HCT116 (cell line): Measurements from ENCODE around the gene ARHGEF10L. TPM values are rescaled to one million over a fixed set of nuclear protein-coding genes. Genes with fewer than 3 reads are reported as not detected.

Source experiments
- ATAC-seq: fragments of 200-7000 bp; cut with Tn5 transposase; 2 replicates; pipeline ENCODE4 v1.9.1; 2020; ENCODE audit warnings: mild to moderate bottlenecking, moderate library complexity
- BruUV-seq: library from RNA; stranded (reverse); fragments of 400-500 nt; replicated peaks from 2 replicates; lab custom pipeline; 2021; lab: Mats Ljungman, UMichigan
- CTCF ChIA-PET: fragments of 300-600 bp; sonication (Branson Sonifier 250); formaldehyde crosslinking; loops from one replicate; lab custom pipeline; 2021; ENCODE audit warnings: antibody characterized with exemption; lab: Charles Lee
- POLR2A ChIA-PET: fragments of 300-600, 350-600 bp; sonication (Branson Sonifier 250); formaldehyde crosslinking; loops from one replicate; lab custom pipeline; 2021; ENCODE audit warnings: antibody characterized with exemption; lab: Charles Lee
- RAD21 ChIA-PET, 2 experiments: fragments of 300-600 bp; sonication (Branson Sonifier 250); formaldehyde crosslinking; loops; one replicate each; lab custom pipeline; 2023; ENCODE audit warnings: low total read pairs in 2 of 2; ENCODE audit not compliant: uncharacterized antibody in 2 of 2, unreplicated experiment in 2 of 2, low non-redundant PET in 1 of 2; lab: Charles Lee
- DNase-seq: peaks from one replicate; pipeline ENCODE4 v3.0.0-alpha.2; 2010; ENCODE audit warnings: low read depth, low spot score
- H2AFZ ChIP-seq: fragments of 200-600 bp; shearing (Covaris generic), sonication (generic); 2 replicates; pipeline ENCODE4 v1.6.1; 2017; ENCODE audit warnings: low read depth, mixed run types, mixed read lengths, antibody characterized with exemption, low read length; ENCODE audit not compliant: poor library complexity, severe bottlenecking
- H3K27ac ChIP-seq: 2 replicates; pipeline ENCODE4 v1.5.1; 2012; ENCODE audit warnings: low read depth, low read length
- H3K27me3 ChIP-seq: fragments of 200-600 bp; sonication (generic); 2 replicates; pipeline ENCODE4 v1.6.1; 2016; ENCODE audit warnings: mixed run types, low read length, mixed read lengths; ENCODE audit not compliant: insufficient read depth
- H3K36me3 ChIP-seq, 2 experiments: fragments of 200-500 bp in 1 of 2; fragments of 200-600 bp in 1 of 2; sonication (Bioruptor generic) in 1 of 2; sonication (generic) in 1 of 2; 2 replicates each; pipeline versions ENCODE4 v1.5.1 to v1.6.1; 2014 to 2016; ENCODE audit warnings: low read length in 2 of 2, inconsistent platforms in 1 of 2, mixed read lengths in 1 of 2, mixed run types in 1 of 2; ENCODE audit not compliant: insufficient read depth in 2 of 2, control insufficient read depth in 1 of 2
- H3K4me1 ChIP-seq, 2 experiments: fragments of 200-600 bp in 1 of 2; sonication (generic) in 1 of 2; 2 replicates each; pipeline versions ENCODE4 v1.5.1 to v1.6.1; 2012 to 2017; ENCODE audit warnings: low read length in 2 of 2, inconsistent platforms in 1 of 2, mild to moderate bottlenecking in 1 of 2, mixed read lengths in 1 of 2, mixed run types in 1 of 2, moderate library complexity in 1 of 2; ENCODE audit not compliant: insufficient read depth in 2 of 2, control insufficient read depth in 1 of 2
- H3K4me2 ChIP-seq: fragments of 200-600 bp; sonication (generic); 2 replicates; pipeline ENCODE4 v1.6.1; 2017; ENCODE audit warnings: mixed run types, low read length, mixed read lengths
- H3K4me3 ChIP-seq, 2 experiments: fragments of 200-600 bp in 1 of 2; sonication (generic) in 1 of 2; replicated peaks in 1 of 2; 2 replicates each; pipeline ENCODE4 v1.5.1; 2011 to 2016; ENCODE audit warnings: low read length in 2 of 2, control low read depth in 1 of 2, low read depth in 1 of 2, mild to moderate bottlenecking in 1 of 2, mixed read lengths in 1 of 2, mixed run types in 1 of 2
- H3K79me2 ChIP-seq: fragments of 200-600 bp; sonication (generic); 2 replicates; pipeline ENCODE4 v1.6.1; 2017; ENCODE audit warnings: mild to moderate bottlenecking, mixed run types, low read length, moderate library complexity, mixed read lengths; ENCODE audit not compliant: insufficient read depth
- H3K9ac ChIP-seq: fragments of 200-600 bp; sonication (generic); 2 replicates; pipeline ENCODE4 v1.6.1; 2016; ENCODE audit warnings: low read length, mixed read lengths
- H3K9me2 ChIP-seq: fragments of 200-600 bp; sonication (generic), shearing (Covaris generic); 2 replicates; pipeline ENCODE4 v1.6.1; 2017; ENCODE audit warnings: mixed run types, mild to moderate bottlenecking, moderate library complexity; ENCODE audit not compliant: insufficient read depth
- H3K9me3 ChIP-seq, 2 experiments: fragments of 200-500 bp in 1 of 2; fragments of 200-600 bp in 1 of 2; sonication (Bioruptor generic) in 1 of 2; sonication (generic) in 1 of 2; 2 replicates each; pipeline ENCODE4 v1.6.1; 2014 to 2017; ENCODE audit warnings: low read length in 2 of 2, mixed read lengths in 2 of 2, inconsistent platforms in 1 of 2, low read depth in 1 of 2, mild to moderate bottlenecking in 1 of 2, mixed run types in 1 of 2, moderate library complexity in 1 of 2; ENCODE audit not compliant: control insufficient read depth in 1 of 2, insufficient read depth in 1 of 2
- H4K20me1 ChIP-seq: fragments of 200-600 bp; sonication (generic), shearing (Covaris generic); 2 replicates; pipeline ENCODE4 v1.6.1; 2017; ENCODE audit warnings: mixed run types, mild to moderate bottlenecking, moderate library complexity; ENCODE audit not compliant: insufficient read depth
- CBX3 ChIP-seq: IDR thresholded peaks from 2 replicates; pipeline ENCODE4 v1.6.1; 2012; ENCODE audit warnings: low read depth
- CEBPB ChIP-seq: IDR thresholded peaks from 2 replicates; pipeline ENCODE4 v1.6.1; 2012; ENCODE audit warnings: low read depth
- EZH2phosphoT487 ChIP-seq: fragments of 200-600 bp; IDR thresholded peaks from 2 replicates; pipeline ENCODE4 v1.6.1; 2018; ENCODE audit warnings: antibody characterized with exemption, borderline replicate concordance
- FOSL1 ChIP-seq: IDR thresholded peaks from 2 replicates; pipeline ENCODE4 v1.6.1; 2012; ENCODE audit warnings: low read depth
- POLR2A ChIP-seq: IDR thresholded peaks from 2 replicates; pipeline ENCODE4 v1.7.0; 2011; ENCODE audit warnings: borderline replicate concordance; ENCODE audit not compliant: insufficient read depth, insufficient read length; ENCODE audit errors: extremely low read depth
- POLR2AphosphoS5 ChIP-seq: IDR thresholded peaks from 2 replicates; pipeline ENCODE4 v1.6.1; 2011; ENCODE audit warnings: mild to moderate bottlenecking, low read depth, low read length, moderate library complexity
- SIN3A ChIP-seq: IDR thresholded peaks from 2 replicates; pipeline ENCODE4 v1.6.1; 2012; ENCODE audit warnings: low read depth
- SP1 ChIP-seq: IDR thresholded peaks from 2 replicates; pipeline ENCODE4 v1.6.1; 2012; ENCODE audit warnings: low read depth
- SRF ChIP-seq: IDR thresholded peaks from 2 replicates; pipeline ENCODE4 v1.6.1; 2012; ENCODE audit warnings: low read depth
- ZFX ChIP-seq: fragments of 450-650 bp; IDR thresholded peaks from 2 replicates; pipeline ENCODE4 v1.6.1; 2017
- ZNF274 ChIP-seq: fragments of 200-500 bp; sonication (Bioruptor generic); IDR thresholded peaks from 2 replicates; pipeline ENCODE4 v1.6.1; 2014; ENCODE audit warnings: mild to moderate bottlenecking, low read depth, low read length, inconsistent platforms
- intact Hi-C: fragments of 100-400 bp; cut with micrococcal nuclease; formaldehyde crosslinking; loops from 2 replicates; pipeline ENCODE4 v1.10.0; 2022
- total RNA-seq: library from RNA; stranded (reverse); gene quantifications from one replicate; pipeline ENCODE4 v1.2.1, GENCODE V29; 2021; ENCODE audit not compliant: unreplicated experiment
- TF ChIP-seq, protein P1 (sequence below): IDR thresholded peaks from 2 replicates; pipeline ENCODE4 v1.6.1; 2012
- TF ChIP-seq, protein P2 (sequence below): IDR thresholded peaks from 2 replicates; pipeline ENCODE4 v1.6.1; 2012

The ARHGEF10L gene
- total RNA-seq, 1 experiment from 2014 or later, result 14.7 TPM

DNA sequence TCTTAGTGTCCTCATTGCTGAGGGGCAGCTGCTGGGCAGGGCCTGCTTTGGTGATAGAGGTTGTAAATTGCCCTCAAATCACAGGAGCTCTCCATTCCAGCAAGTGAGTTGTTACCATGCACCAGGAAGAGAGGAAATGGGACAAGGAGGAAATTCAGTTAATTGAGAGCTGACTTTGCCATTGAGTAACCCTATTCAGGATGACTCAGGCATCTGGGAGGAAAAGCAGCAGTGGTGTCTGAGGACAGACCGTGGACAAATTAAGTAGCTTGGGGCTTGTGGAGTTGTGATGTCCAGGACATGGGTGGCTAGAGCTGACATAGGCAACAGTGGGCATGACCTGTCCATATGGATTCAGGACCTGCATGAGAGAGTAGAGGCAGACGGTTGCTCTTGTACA is 5.9 kb downstream of the ARHGEF10L start:
- ChIA-PET RAD21 (no interaction called here), POLR2A (interaction anchor here (1.1 to 1.2 kb wide), 2 partner anchors 8 to 24 kb away, joined by 3 read pairs; no protein-coding TSS in a partner anchor), CTCF (no interaction called here)
- H3K4me3 ChIP-seq, result peak overlapping the region in 1 of 2 experiments; percentile 6; a peak in 1 of 4 replicates
- H3K4me1 ChIP-seq, result peaks cover 8 to 64% of the 10 kb centered on the region in 2 experiments
- H3K9me3 ChIP-seq, result no peaks in the 10 kb centered on the region
- H3K27ac ChIP-seq, result no peak overlapping the region
- peak overlapping the region; percentile 6; the same call in 1 of the 2 replicates for H3K9ac ChIP-seq
- H4K20me1 ChIP-seq, result no peaks in the 10 kb centered on the region
- intact Hi-C loops, result no loop called here
- no peaks in the 10 kb centered on the region for H3K9me2 ChIP-seq
- peaks cover 46% of the 10 kb centered on the region for H3K79me2 ChIP-seq
- peak; percentile 42; the same call in 1 of the 2 replicates for TF ChIP-seq CBX3
- no peak for TF ChIP-seq CEBPB
- TF ChIP-seq, protein P1, sequence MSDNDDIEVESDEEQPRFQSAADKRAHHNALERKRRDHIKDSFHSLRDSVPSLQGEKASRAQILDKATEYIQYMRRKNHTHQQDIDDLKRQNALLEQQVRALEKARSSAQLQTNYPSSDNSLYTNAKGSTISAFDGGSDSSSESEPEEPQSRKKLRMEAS, result peak; percentile 21; the same call in 1 of the 2 replicates
- no peaks in the 10 kb centered on the region for H3K36me3 ChIP-seq
- BruUV-seq, result no TSS peak
- no peak overlapping the region for H2AFZ ChIP-seq
- no peaks in the 10 kb centered on the region for H3K27me3 ChIP-seq
- ATAC-seq, result no peak
- DNase-seq, result no peak
- peak overlapping the region; percentile 44 for H3K4me2 ChIP-seq

DNA sequence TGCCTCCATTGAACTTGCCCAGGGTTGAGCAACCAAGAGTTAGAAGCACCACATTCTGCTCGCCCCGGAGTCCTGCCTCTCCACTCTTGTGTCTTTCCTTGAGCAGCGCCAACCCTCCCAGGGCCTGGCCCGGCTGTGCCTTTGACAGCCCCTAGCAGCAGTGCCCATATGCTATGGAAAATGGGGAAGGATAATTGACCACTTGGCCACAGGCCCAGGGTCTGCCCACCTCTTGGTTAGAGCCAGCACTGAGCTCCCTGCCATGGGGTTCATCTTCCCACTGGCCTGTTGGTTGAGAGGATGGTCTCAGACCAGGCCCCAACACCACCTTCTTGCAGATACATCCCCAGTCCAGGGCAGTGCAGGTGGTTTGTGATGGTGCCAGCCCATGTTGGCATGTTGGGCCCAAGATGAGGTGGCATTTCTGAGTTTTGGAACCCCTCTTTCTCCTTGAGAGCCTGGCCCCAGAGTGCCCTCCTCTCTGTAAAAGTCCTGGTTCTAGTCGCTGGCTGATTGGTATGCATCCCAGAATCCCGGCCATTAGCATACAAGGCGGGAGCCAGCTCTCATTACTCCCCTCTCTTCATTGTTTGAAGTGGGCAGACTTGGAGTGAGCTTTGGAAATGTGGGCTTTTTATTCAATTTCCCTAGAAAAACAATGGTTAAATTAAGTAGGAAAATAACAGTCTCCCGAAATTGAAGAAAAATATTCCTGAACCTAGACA is 7.6 kb downstream of the ARHGEF10L start:
- Histone ChIP-seq H3K9me2 (no peaks in the 10 kb centered on the region), H3K9ac (no peak overlapping the region), H3K79me2 (peaks cover 31% of the 10 kb centered on the region), H3K4me1 (peaks cover 22 to 67% of the 10 kb centered on the region in 2 experiments), H3K9me3 (no peaks in the 10 kb centered on the region), H3K4me3 (no peak overlapping the region), H3K36me3 (no peaks in the 10 kb centered on the region), H4K20me1 (no peaks in the 10 kb centered on the region), H3K27ac (no peak overlapping the region), H3K4me2 (no peak overlapping the region), H2AFZ (no peak overlapping the region), H3K27me3 (no peaks in the 10 kb centered on the region)
- intact Hi-C loops, result no loop called here
- ChIA-PET CTCF (no interaction called here), POLR2A (no interaction called here), RAD21 (no interaction called here)
- TF ChIP-seq POLR2AphosphoS5 (no peak), FOSL1 (no peak), ZNF274 (no peak), SP1 (no peak), SRF (no peak), EZH2phosphoT487 (no peak), SIN3A (no peak), ZFX (no peak), POLR2A (no peak)
- TF ChIP-seq, protein P1, result no peak
- TF ChIP-seq, protein P2, sequence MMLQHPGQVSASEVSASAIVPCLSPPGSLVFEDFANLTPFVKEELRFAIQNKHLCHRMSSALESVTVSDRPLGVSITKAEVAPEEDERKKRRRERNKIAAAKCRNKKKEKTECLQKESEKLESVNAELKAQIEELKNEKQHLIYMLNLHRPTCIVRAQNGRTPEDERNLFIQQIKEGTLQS, result no peak
- no peak for ATAC-seq
- DNase-seq, result no peak
- no TSS peak for BruUV-seq
